GM18505 (cell line): ENCODE results near the gene C2CD4D.
"Not testable (repeated sequence)": the region's sequence is repeated elsewhere in the genome, so short reads cannot be mapped to it uniquely, and the experiment has no call there.

Experiments used
- ATAC-seq: cut with Tn5 transposase; IDR thresholded peaks from one replicate; pipeline ENCODE4 v1.9.1; 2021; ENCODE audit not compliant: unreplicated experiment
- POLR2A ChIP-seq: IDR thresholded peaks from 4 replicates; pipeline ENCODE4 v1.6.1; 2011; ENCODE audit warnings: borderline replicate concordance; ENCODE audit not compliant: insufficient read depth, insufficient read length; ENCODE audit errors: extremely low read depth

C2CD4D gene

GRCh38 chr1:151868486-151868885 lies 28.9 kb upstream of the C2CD4D start:
- no peak for ATAC-seq
- TF ChIP-seq POLR2A, result no peak

DNA sequence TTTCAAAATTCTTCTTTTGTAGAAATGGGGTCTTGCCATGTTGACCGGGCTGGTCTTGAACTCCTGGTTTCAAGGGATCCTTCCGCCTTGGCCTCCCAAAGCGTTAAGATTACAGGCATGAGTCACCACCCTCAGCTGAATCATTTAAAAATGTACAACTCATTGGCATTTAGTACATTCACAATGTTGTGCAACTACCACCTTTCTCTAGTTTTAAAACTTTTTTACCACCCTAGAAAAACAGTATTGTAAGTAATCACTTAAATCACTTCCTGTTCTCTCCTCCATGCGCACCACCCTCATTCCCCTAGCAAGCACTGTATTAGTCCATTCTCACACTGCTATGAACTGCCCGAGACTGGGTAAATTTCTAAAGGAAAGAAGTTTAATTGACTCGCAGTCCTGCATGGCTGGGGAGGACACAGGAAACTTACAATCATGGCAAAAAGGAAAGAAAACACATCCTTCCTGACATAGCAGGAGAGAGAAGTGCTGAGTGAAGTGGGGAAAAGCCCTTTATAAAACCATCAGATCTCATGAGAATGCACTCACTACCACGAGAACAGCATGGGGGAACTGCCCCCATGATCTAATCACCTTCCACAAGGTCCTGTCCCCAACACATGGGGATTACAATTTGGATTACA lies 28.3 kb upstream of the C2CD4D start:
- no peak for ATAC-seq
- TF ChIP-seq POLR2A, result no peak

- no peak for TF ChIP-seq POLR2A
Observed at GRCh38 chr1:151867321-151867720, 27.7 kb upstream of the C2CD4D start.

DNA sequence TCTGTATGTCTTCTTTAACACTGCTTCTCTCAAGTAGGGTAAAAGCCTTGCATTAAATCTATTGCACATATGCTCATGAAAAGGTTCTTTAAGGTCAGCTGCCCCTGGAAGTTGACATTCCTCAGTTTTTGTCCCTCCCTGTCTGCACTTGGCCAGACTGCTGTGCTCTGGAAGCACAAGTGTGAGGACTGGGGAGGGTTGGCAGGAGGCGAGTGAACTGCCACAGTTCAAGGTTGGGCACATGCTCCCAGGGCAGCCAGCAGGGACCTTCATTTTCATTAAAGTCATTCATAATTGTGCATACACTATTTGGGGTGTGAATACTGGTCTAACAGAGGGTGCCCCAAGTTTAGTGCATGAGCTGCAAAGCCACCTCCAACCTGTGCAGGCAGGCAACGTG lies 24.8 kb upstream of the C2CD4D start:
- no peak for ATAC-seq
- no peak for TF ChIP-seq POLR2A

More at GRCh38 chr1:151867321-151867720, 27.7 kb upstream of the C2CD4D start:
- no peak for ATAC-seq

GRCh38 chr1:151862604-151863003 lies 23.0 kb upstream of the C2CD4D start:
- TF ChIP-seq POLR2A, result no peak
- ATAC-seq, result no peak

- no peak for TF ChIP-seq POLR2A
- ATAC-seq, result no peak
Observed at GRCh38 chr1:151860504-151861187, 21.0 kb upstream of the C2CD4D start.

DNA sequence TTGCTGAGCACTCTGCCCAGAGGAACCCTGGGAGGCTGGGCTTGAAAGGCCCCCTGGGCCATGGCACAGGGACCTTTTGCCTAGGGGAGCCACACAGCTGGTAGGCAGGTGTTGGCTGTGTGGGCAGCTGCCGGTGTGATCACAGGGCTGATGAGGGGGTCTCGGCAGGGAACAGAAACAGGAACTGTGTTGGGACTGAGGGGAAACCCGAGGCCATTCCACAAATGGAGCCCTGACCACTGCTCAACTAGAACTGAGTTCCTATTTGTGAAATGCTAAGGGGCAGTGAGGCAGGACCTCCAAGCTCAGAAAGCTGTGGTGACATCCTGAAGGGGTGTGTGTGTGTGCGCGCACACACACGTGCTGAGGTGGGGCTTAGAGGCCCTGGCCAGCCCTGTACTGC lies 20.3 kb upstream of the C2CD4D start:
- TF ChIP-seq POLR2A, result no peak
- ATAC-seq, result no peak

- ATAC-seq, result no peak
- TF ChIP-seq POLR2A, result no peak
Observed at GRCh38 chr1:151858886-151859665, 19.5 kb upstream of the C2CD4D start.

DNA sequence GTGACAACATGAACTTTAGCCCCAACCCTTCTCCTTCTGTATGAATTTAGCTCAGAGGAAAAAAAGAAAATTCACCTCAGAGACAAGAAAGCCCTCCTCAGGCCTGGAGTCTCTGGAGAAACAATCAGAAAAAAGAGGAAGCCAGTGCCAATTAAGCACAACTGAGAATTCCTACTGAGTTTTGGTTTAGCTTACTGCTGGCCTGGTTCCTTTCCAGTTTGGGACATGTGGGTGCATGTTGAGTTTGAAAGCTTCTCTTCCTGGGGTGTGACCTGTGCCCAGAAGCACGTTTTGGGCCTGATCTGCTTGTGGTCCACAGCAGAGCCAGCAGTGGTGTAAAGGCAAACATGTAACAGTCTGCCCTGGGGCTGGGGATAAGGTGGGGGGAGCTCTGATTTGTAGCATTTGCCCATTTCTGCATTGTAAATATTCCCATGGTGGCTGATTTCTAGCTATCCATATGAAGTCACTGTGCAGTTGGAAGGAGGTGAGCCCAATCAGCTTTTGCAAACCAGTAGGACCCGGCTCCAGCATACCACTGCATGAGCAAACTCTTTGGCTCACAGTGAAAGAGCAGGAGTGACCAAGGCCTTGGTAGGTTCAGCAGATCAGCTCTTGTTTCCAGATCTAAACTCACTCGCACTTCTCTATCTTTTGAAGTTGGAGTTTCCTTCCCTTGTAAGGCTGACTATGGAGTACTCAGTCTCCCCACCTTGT lies 18.6 kb upstream of the C2CD4D start:
- ATAC-seq, result no peak
- no peak for TF ChIP-seq POLR2A

- no peak for ATAC-seq
- no peak for TF ChIP-seq POLR2A
Observed at GRCh38 chr1:151855933-151856332, 16.3 kb upstream of the C2CD4D start.

- ATAC-seq, result not testable (repeated sequence)
Observed at GRCh38 chr1:151855516-151855915, 15.9 kb upstream of the C2CD4D start.

DNA sequence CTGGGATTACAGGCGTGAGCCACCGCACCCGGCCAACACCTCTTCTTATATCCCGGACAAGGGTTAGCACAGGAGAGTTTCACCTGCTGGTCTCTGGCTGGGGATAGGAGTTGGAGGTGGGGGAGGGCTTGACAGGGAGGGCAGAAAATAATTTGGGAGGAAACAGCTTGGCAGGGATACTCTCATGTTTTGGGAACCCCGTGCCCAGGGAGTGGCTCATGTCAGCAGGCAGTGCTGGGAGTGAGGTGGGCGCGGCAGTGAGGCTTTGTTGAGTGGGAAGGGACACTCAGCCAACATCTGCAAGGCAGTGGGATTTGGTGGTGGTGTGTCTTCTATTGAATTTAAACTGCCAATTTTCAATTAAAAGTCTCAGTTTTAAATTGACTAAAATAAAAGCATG lies 15.0 kb upstream of the C2CD4D start:
- TF ChIP-seq POLR2A, result no peak
- ATAC-seq, result no peak

- no peak for TF ChIP-seq POLR2A
- no peak for ATAC-seq
Observed at GRCh38 chr1:151853411-151853943, 13.9 kb upstream of the C2CD4D start, which contains the start of gene THEM5. Gene THEM5, minus strand, starts transcription at chr1:151853712. Its CDS starts 147 bp downstream, at chr1:151853565.
